Stimulated activated CD8-positive, alpha-beta memory T cell treated with anti-CD3 and anti-CD28 coated beads, Interleukin-12 subunit alpha, Interleukin-12 subunit beta, amount 100 ng/mL, for 24 hours (primary cell): ENCODE measurements around the gene GLIS1.
"Not testable (repeated sequence)": the region's sequence is repeated elsewhere in the genome, so short reads cannot be mapped to it uniquely, and the experiment has no call there.

Experiments
- DNase-seq: peaks from one replicate; pipeline ENCODE4 v3.0.0-alpha.2; 2020; ENCODE audit errors: extremely low read depth

Gene GLIS1

DNA sequence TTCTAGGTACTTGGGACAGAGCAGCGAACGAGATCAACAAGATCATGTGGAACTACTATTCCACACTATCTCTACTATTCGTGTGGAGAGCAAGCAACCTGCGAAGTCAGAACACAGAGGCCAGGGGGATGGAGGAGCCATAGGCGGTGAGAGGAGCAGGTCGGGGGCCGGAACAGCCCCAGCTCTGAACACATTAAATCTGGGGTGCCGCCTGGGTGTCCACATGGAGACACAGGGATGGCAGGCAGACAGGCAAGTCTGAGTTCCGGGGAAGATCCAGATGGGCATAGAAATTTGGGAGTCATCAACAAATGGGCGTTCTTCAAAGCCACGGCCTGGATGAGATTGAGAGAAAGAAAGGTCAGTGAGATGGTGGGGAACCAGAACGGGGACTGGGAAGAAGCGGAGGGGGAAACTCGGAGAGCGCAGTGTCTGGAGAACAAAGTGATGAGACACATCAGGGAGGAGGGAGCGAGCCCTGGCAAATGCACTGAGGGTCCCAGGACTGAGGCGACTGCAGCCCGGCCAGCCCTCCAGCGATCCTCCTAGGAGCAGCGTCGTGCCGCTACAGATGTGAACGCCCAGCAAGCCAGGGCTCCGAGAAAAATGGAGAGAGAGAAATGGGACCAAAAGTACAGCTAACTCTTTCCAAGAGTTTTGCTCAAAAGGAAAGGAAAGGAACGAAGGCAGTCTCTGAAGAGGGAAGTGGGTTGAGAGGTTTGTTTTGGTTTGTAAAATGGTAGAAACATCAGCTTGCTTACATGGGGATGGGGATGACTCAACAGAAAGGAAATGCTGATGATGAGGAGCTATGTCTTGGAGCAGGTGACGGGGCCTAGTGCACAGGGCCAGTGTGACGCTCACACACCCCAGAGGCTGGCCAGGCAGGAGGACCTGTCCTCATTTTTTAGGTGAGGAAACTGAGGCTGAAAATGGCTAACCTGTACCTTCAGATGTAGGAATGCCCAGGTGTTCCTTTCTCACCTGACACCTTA lies 84.5 kb downstream of the GLIS1 start:
- DNase-seq: no peak

GRCh38 chr1:53653631-53654030 lies 85.3 kb downstream of the GLIS1 start:
- DNase-seq: no peak

DNA sequence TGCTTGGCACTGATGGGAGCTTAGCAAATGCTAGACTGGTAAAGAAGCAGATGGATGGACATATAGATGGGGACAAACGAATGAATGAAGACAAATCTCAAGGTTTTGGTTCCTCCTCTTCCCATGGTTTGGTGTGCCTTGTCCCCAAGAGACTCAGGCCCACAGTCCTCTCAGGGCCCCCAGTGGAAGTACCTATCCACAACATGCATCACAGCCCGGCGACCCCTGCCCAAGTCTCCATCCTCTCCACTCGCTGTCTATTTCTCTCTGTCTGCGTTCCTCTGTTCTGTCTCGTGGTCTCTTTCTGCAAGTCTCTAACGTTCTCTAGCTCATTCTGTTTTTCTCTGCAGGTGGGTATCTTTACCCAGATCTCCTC lies 85.8 kb downstream of the GLIS1 start:
- no peak for DNase-seq

DNA sequence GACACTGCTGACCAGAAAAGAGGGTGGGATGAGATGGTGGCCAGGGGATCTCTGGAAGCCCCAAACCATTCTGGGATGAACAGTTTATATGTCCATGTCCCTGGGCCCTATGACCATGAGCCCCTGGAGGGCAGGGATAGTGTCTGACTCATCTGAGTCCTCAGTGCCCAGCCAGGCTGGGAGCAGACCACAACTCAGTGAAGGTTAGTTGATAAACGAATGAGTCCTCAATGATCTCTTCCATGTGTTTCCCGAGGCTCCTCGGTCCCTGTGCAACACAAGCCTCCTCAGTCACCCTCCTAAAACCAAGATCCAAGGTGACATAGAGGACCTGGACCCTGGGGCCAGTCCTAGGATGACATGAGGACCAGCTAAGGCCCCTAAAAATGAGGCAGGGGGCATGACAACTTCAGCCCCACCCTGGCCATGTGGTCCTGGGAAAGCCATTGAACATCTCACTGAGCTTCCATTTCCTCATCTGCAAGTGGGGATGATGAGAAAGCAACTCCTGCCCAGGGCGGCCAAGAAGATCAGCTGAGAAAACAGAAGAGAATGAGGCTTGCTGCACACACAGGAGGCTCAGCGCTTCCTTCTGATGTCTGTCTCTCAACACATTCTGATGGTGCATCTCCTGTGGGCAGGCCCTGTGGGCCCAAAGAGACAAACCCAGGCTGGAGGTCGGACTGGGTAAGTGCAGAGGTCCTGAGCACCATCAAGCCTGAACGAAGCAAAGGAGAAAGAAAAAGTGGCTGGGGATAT lies 86.3 kb downstream of the GLIS1 start:
- no peak for DNase-seq

GRCh38 chr1:53651356-53651755 lies 87.6 kb downstream of the GLIS1 start:
- DNase-seq: no peak

DNA sequence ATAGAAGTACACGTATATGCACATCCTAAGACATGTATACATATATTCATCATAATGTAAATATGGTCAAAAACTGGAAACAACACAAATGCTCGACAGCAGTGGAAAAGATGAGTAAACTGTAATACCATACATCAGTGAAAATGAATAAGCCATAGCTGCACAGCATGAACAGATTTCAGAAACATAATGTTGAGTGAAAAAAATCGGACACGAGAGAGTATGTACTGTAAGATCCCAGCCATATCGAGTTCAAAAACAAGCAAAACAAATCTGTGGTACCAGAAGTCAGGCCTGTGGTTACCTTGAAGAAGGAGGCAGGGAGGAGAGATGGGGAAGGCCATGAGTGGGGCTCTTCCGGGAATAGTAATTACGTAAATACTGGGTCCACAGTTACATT lies 90.4 kb downstream of the GLIS1 start:
- no peak for DNase-seq

- not testable (repeated sequence) for DNase-seq
Measured at GRCh38 chr1:53647915-53648314, 91.0 kb downstream of the GLIS1 start.

GRCh38 chr1:53646732-53647131 lies 92.2 kb downstream of the GLIS1 start:
- no peak for DNase-seq

GRCh38 chr1:53645690-53646078 lies 93.3 kb downstream of the GLIS1 start:
- no peak for DNase-seq

- no peak for DNase-seq
Measured at GRCh38 chr1:53644909-53645689, 93.9 kb downstream of the GLIS1 start.

DNA sequence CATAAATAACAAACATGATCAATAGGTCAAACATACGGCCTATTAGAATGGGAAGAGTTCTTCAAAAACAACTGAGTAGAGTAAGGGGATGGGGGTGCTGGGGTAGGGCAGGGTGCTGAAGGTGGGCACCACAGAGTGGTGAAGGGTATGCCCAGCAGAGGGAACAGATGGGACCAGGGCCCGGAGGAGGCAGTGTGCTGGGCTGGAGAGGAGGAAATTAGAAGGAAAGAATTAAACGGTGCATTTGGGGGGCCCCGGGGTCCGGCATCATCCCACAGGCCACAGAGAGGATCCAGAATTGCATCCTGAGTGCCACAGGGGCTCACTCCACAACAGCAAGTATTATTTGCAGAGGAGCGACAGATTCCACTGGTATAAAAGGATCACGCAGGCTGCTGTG lies 94.5 kb downstream of the GLIS1 start:
- DNase-seq: no peak

- DNase-seq: no peak
Measured at GRCh38 chr1:53643881-53644390, 95.0 kb downstream of the GLIS1 start.

- no peak for DNase-seq
Measured at GRCh38 chr1:53643041-53643880, 95.7 kb downstream of the GLIS1 start.

- no peak for DNase-seq
Measured at GRCh38 chr1:53642607-53643006, 96.4 kb downstream of the GLIS1 start.

DNA sequence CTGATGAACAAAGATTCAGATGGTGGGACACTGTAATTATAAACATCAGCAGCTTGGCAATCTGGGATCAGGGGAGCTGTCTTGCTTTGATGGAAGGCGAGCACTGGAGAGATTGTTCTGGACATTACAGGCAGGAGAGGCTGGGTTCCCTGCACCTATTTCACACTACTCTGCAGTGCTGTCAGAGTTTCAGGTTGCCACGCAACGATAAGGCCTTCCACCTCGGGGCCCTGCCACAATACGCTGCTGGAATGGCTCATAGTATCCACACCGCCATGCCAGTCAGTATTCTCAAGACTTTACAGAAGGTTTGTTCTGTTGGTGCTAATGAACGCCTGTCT lies 96.8 kb downstream of the GLIS1 start:
- no peak for DNase-seq

- no peak for DNase-seq
Measured at GRCh38 chr1:53641481-53642214, 97.3 kb downstream of the GLIS1 start.

GRCh38 chr1:53640701-53641075 lies 98.3 kb downstream of the GLIS1 start:
- no peak for DNase-seq

GRCh38 chr1:53639996-53640700 lies 98.8 kb downstream of the GLIS1 start:
- DNase-seq: no peak

DNA sequence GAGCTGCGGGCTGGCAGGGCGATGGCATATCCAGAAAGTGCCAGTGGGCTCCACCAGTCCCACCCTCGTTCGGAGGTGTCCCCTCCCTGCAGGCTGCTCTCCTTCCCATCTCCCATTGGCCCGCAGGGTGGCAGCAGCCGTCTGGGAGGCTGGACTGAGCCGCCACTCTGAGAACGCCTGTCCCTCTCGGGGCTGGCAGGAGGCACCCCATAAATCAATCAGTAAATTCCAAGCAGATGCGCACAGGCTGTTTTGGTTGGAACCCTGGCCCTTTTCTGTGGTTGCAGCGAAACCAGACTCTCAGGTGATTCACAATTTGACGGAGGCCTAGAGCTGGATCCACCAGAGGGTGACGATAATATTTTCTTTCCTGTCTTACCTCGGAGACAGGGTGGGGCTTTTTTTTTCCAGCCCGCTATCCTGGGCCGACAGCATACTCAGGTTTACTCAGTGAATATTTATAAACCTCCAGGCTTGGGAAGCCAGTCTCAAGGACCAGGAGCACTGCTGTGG lies 99.7 kb downstream of the GLIS1 start:
- no peak for DNase-seq
